Lower leg skin (tissue), 3 donors: ENCODE results near the gene COL25A1.

Source experiments
- POLR2A ChIP-seq, 2 donors: fragments of 450-650 bp; IDR thresholded peaks; one replicate each; pipeline ENCODE4 v1.6.1; 2016 to 2017; ENCODE audit warnings: antibody characterized with exemption in 2 of 2, mild to moderate bottlenecking in 1 of 2, moderate library complexity in 1 of 2
- TF ChIP-seq, protein P1 (sequence below), 3 donors: fragments of 450-650 bp; IDR thresholded peaks; one replicate each; pipeline ENCODE4 v1.5.1; 2016; ENCODE audit warnings: antibody characterized with exemption in 3 of 3, mild to moderate bottlenecking in 3 of 3, moderate library complexity in 2 of 3

DNA sequence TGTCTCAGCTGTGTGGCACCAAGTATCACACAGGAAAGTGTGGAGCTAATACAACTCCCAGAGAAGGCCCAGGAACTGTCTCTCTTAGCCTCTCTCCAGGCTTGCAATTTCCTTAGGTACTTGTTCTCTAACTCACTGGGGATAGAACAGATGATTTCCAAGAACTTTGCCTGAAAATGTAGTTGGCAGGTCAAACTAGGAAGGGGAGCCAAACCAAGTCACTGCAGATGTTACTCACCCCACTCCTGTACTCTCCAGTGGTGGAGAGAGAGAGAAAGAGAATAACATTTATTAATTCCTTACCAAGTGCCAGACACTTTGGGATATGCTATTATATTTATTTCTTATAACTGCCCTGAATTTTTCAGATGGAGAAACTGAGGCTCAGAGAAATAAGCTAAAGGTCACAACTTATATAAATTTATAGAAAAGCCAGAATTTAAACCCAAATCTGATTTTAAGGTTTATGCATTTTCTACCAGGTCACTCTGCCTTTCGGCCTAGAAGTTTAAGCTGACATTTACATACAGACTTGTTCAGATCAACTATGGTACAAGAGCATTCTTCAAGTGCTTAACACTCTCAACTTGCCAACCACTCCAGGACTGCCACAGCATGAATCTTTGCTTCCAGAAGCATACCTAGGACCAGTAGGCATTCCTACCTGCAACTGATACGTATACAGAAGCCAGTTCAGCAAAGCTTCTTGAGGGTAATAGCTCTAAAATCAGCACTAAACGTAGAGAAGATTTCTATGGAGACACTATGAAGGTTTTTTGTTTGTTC is 291.0 kb downstream of the COL25A1 start:
- TF ChIP-seq, protein P1, sequence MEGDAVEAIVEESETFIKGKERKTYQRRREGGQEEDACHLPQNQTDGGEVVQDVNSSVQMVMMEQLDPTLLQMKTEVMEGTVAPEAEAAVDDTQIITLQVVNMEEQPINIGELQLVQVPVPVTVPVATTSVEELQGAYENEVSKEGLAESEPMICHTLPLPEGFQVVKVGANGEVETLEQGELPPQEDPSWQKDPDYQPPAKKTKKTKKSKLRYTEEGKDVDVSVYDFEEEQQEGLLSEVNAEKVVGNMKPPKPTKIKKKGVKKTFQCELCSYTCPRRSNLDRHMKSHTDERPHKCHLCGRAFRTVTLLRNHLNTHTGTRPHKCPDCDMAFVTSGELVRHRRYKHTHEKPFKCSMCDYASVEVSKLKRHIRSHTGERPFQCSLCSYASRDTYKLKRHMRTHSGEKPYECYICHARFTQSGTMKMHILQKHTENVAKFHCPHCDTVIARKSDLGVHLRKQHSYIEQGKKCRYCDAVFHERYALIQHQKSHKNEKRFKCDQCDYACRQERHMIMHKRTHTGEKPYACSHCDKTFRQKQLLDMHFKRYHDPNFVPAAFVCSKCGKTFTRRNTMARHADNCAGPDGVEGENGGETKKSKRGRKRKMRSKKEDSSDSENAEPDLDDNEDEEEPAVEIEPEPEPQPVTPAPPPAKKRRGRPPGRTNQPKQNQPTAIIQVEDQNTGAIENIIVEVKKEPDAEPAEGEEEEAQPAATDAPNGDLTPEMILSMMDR (IDR thresholded peaks at IDR 0.05): no peak
- TF ChIP-seq POLR2A (IDR thresholded peaks at IDR 0.05): no peak
